Liver (tissue), 3 donors: ENCODE measurements around the gene SPOP.

ENCODE experiments used
- EGR1 ChIP-seq, 2 donors: IDR thresholded peaks; 2 replicates each; pipeline ENCODE4 v1.6.1; 2016 to 2018; ENCODE audit warnings: antibody characterized with exemption in 2 of 2, low read depth in 2 of 2
- FOXA1 ChIP-seq: IDR thresholded peaks from 2 replicates; pipeline ENCODE4 v1.6.1; 2016; ENCODE audit warnings: antibody characterized with exemption
- JUND ChIP-seq, 2 donors: IDR thresholded peaks; 2 replicates each; pipeline ENCODE4 v1.6.1; 2016; ENCODE audit warnings: antibody characterized with exemption in 2 of 2
- RAD21 ChIP-seq, 2 donors: IDR thresholded peaks; 2 replicates each; pipeline ENCODE4 v1.6.1; 2016; ENCODE audit warnings: antibody characterized with exemption in 2 of 2, mild to moderate bottlenecking in 2 of 2
- SP1 ChIP-seq: IDR thresholded peaks from 2 replicates; pipeline ENCODE4 v1.6.1; 2018; ENCODE audit warnings: antibody characterized with exemption, mild to moderate bottlenecking
- TAF1 ChIP-seq: conservative IDR thresholded peaks from 2 replicates; pipeline ENCODE4 v1.6.1; 2016; ENCODE audit warnings: antibody characterized with exemption, mild to moderate bottlenecking
- YY1 ChIP-seq: IDR thresholded peaks from 2 replicates; pipeline ENCODE4 v1.6.1; 2016; ENCODE audit warnings: antibody characterized with exemption, mild to moderate bottlenecking
- TF ChIP-seq, protein P1 (sequence below): fragments of 150-350 bp; IDR thresholded peaks from 2 replicates; pipeline ENCODE4 v1.5.1; 2017; ENCODE audit warnings: improper control_type of control experiment, low read depth, low read length; ENCODE audit not compliant: missing input control
- TF ChIP-seq, protein P2 (sequence below): IDR thresholded peaks from 2 replicates; pipeline ENCODE4 v1.6.1; 2016; ENCODE audit warnings: antibody characterized with exemption
- TF ChIP-seq, protein P3 (sequence below): IDR thresholded peaks from 2 replicates; pipeline ENCODE4 v1.6.1; 2016; ENCODE audit warnings: antibody characterized with exemption, mild to moderate bottlenecking
- TF ChIP-seq, protein P4 (sequence below): IDR thresholded peaks from 2 replicates; pipeline ENCODE4 v1.6.1; 2016; ENCODE audit warnings: antibody characterized with exemption
- TF ChIP-seq, protein P5 (sequence below): IDR thresholded peaks from 2 replicates; pipeline ENCODE4 v1.6.1; 2016; ENCODE audit warnings: antibody characterized with exemption
- donor health status: healthy.
- donor health status: healthy.

DNA sequence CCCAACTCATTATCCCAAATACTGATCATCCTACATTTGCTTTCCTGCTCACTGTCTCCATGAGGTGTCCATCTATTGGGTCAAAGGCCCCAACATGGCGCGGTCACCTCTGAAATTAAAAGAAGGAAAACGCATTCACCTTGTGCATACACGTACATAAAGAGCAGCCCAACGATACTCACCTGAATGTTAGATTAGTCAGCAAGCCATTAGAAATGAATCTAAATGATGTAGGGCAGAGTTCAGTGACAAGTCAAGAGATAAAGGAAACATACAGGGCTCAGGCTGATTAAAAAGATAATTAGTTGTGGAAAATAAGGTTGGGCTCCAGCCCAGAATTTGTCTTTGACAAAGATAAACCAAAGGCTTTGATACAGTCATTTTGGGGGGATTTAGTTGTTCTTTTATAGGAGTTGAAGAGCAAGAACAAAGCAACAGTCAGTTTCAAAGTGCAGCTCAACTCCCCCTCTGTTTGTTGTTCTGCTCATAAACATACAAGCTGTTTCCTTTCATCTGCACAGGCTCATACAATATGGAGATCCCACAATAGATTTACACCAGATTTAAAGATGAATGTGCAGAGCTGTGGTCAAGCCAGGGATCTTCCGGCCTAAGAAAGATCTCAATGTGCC, 81.2 kb downstream of the SPOP start:
- TF ChIP-seq, protein P1, sequence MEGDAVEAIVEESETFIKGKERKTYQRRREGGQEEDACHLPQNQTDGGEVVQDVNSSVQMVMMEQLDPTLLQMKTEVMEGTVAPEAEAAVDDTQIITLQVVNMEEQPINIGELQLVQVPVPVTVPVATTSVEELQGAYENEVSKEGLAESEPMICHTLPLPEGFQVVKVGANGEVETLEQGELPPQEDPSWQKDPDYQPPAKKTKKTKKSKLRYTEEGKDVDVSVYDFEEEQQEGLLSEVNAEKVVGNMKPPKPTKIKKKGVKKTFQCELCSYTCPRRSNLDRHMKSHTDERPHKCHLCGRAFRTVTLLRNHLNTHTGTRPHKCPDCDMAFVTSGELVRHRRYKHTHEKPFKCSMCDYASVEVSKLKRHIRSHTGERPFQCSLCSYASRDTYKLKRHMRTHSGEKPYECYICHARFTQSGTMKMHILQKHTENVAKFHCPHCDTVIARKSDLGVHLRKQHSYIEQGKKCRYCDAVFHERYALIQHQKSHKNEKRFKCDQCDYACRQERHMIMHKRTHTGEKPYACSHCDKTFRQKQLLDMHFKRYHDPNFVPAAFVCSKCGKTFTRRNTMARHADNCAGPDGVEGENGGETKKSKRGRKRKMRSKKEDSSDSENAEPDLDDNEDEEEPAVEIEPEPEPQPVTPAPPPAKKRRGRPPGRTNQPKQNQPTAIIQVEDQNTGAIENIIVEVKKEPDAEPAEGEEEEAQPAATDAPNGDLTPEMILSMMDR, result no peak
- TF ChIP-seq, protein P2, sequence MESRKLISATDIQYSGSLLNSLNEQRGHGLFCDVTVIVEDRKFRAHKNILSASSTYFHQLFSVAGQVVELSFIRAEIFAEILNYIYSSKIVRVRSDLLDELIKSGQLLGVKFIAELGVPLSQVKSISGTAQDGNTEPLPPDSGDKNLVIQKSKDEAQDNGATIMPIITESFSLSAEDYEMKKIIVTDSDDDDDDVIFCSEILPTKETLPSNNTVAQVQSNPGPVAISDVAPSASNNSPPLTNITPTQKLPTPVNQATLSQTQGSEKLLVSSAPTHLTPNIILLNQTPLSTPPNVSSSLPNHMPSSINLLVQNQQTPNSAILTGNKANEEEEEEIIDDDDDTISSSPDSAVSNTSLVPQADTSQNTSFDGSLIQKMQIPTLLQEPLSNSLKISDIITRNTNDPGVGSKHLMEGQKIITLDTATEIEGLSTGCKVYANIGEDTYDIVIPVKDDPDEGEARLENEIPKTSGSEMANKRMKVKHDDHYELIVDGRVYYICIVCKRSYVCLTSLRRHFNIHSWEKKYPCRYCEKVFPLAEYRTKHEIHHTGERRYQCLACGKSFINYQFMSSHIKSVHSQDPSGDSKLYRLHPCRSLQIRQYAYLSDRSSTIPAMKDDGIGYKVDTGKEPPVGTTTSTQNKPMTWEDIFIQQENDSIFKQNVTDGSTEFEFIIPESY, result no peak
- TF ChIP-seq, protein P3, sequence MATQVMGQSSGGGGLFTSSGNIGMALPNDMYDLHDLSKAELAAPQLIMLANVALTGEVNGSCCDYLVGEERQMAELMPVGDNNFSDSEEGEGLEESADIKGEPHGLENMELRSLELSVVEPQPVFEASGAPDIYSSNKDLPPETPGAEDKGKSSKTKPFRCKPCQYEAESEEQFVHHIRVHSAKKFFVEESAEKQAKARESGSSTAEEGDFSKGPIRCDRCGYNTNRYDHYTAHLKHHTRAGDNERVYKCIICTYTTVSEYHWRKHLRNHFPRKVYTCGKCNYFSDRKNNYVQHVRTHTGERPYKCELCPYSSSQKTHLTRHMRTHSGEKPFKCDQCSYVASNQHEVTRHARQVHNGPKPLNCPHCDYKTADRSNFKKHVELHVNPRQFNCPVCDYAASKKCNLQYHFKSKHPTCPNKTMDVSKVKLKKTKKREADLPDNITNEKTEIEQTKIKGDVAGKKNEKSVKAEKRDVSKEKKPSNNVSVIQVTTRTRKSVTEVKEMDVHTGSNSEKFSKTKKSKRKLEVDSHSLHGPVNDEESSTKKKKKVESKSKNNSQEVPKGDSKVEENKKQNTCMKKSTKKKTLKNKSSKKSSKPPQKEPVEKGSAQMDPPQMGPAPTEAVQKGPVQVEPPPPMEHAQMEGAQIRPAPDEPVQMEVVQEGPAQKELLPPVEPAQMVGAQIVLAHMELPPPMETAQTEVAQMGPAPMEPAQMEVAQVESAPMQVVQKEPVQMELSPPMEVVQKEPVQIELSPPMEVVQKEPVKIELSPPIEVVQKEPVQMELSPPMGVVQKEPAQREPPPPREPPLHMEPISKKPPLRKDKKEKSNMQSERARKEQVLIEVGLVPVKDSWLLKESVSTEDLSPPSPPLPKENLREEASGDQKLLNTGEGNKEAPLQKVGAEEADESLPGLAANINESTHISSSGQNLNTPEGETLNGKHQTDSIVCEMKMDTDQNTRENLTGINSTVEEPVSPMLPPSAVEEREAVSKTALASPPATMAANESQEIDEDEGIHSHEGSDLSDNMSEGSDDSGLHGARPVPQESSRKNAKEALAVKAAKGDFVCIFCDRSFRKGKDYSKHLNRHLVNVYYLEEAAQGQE, result no peak
- no peak for TF ChIP-seq YY1
- no peak for TF ChIP-seq RAD21 (IDR thresholded peaks at IDR 0.05)
- TF ChIP-seq JUND (IDR thresholded peaks at IDR 0.05), result no peak
- TF ChIP-seq TAF1, result no peak
- TF ChIP-seq, protein P4, sequence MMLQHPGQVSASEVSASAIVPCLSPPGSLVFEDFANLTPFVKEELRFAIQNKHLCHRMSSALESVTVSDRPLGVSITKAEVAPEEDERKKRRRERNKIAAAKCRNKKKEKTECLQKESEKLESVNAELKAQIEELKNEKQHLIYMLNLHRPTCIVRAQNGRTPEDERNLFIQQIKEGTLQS, result no peak
- TF ChIP-seq, protein P5, sequence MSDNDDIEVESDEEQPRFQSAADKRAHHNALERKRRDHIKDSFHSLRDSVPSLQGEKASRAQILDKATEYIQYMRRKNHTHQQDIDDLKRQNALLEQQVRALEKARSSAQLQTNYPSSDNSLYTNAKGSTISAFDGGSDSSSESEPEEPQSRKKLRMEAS, result no peak
- no peak for TF ChIP-seq EGR1 (IDR thresholded peaks at IDR 0.05; ENCODE audit: low read depth in 2 of 2)
- TF ChIP-seq SP1, result no peak
- TF ChIP-seq FOXA1, result no peak
